HEK293 (cell line): ENCODE data around the gene PCDHB1.
A peak's percentile ranks its signal among the peaks of the same experiment; 100 is the strongest.

ENCODE experiments used
- CTCF ChIA-PET: fragments of 350-600 bp; formaldehyde crosslinking; extraction: SDS; loops from one replicate; lab custom pipeline; 2021; ENCODE audit warnings: antibody characterized with exemption; lab: Yijun Ruan, JAX
- POLR2A ChIA-PET: fragments of 300-600 bp; formaldehyde crosslinking; extraction: SDS; loops from one replicate; lab custom pipeline; 2020; ENCODE audit warnings: antibody characterized with exemption, inconsistent platforms; lab: Yijun Ruan, JAX
- H3K27ac ChIP-seq: fragments of 200-500 bp; sonication (Bioruptor generic); 2 replicates; pipeline ENCODE4 v1.5.1; 2014; ENCODE audit warnings: low read depth, low read length, control low read depth, inconsistent platforms; ENCODE audit errors: extremely low read depth
- H3K36me3 ChIP-seq, 2 experiments: fragments of 200-500 bp in 1 of 2; sonication (Bioruptor generic) in 1 of 2; 1 replicate in 1 of 2; 2 replicates in 1 of 2; pipeline ENCODE4 v1.5.1; 2014 to 2017; ENCODE audit warnings: inconsistent platforms in 2 of 2, low read length in 2 of 2; ENCODE audit not compliant: control insufficient read depth in 2 of 2, insufficient read depth in 1 of 2
- H3K4me1 ChIP-seq: fragments of 200-500 bp; sonication (Bioruptor generic); 2 replicates; pipeline ENCODE4 v1.5.1; 2014; ENCODE audit warnings: mild to moderate bottlenecking, low read length, inconsistent platforms; ENCODE audit not compliant: control insufficient read depth, insufficient read depth
- H3K4me3 ChIP-seq: 2 replicates; pipeline ENCODE4 v1.5.1; 2011; ENCODE audit warnings: low read depth, mild to moderate bottlenecking, control low read depth, low read length, moderate library complexity
- H3K9me3 ChIP-seq: fragments of 200-500 bp; sonication (Bioruptor generic); 2 replicates; pipeline ENCODE4 v1.5.1; 2014; ENCODE audit warnings: low read depth, low read length, inconsistent platforms; ENCODE audit not compliant: control insufficient read depth, insufficient read depth
- ZNF184 ChIP-seq: fragments of 450-650 bp; IDR thresholded peaks from 2 replicates; pipeline ENCODE4 v1.5.1; 2018; ENCODE audit warnings: missing biosample characterization, mild to moderate bottlenecking, missing genetic modification characterization
- ZNF202 ChIP-seq: fragments of 450-650 bp; formaldehyde crosslinking; IDR thresholded peaks from 2 replicates; pipeline ENCODE4 v1.5.1; 2016; ENCODE audit warnings: missing biosample characterization, missing genetic modification characterization, borderline replicate concordance
- ZNF211 ChIP-seq: fragments of 450-650 bp; formaldehyde crosslinking; IDR thresholded peaks from 2 replicates; pipeline ENCODE4 v1.5.1; 2016; ENCODE audit warnings: low read depth, missing biosample characterization, missing genetic modification characterization
- ZNF23 ChIP-seq: fragments of 450-650 bp; formaldehyde crosslinking; IDR thresholded peaks from 2 replicates; pipeline ENCODE4 v1.5.1; 2016; ENCODE audit warnings: missing biosample characterization, missing genetic modification characterization, borderline replicate concordance
- ZNF311 ChIP-seq: fragments of 450-650 bp; formaldehyde crosslinking; IDR thresholded peaks from 2 replicates; pipeline ENCODE4 v1.5.1; 2017; ENCODE audit warnings: missing biosample characterization, missing genetic modification characterization, borderline replicate concordance
- ZNF366 ChIP-seq: fragments of 450-650 bp; formaldehyde crosslinking; conservative IDR thresholded peaks from 2 replicates; pipeline ENCODE4 v1.5.1; 2016; ENCODE audit warnings: missing biosample characterization, missing genetic modification characterization
- ZNF514 ChIP-seq: fragments of 450-650 bp; formaldehyde crosslinking; IDR thresholded peaks from 2 replicates; pipeline ENCODE4 v1.5.1; 2016; ENCODE audit warnings: missing biosample characterization, missing genetic modification characterization
- ZNF530 ChIP-seq: fragments of 450-650 bp; formaldehyde crosslinking; IDR thresholded peaks from 2 replicates; pipeline ENCODE4 v1.5.1; 2016; ENCODE audit warnings: low read depth, missing biosample characterization, missing genetic modification characterization
- ZNF555 ChIP-seq: fragments of 450-650 bp; formaldehyde crosslinking; conservative IDR thresholded peaks from 2 replicates; pipeline ENCODE4 v1.5.1; 2017; ENCODE audit warnings: missing biosample characterization, mild to moderate bottlenecking, missing genetic modification characterization, inconsistent platforms
- ZNF596 ChIP-seq: fragments of 450-650 bp; IDR thresholded peaks from 2 replicates; pipeline ENCODE4 v1.5.0; 2018; ENCODE audit warnings: missing biosample characterization, mild to moderate bottlenecking, missing genetic modification characterization, moderate library complexity
- ZNF660 ChIP-seq: fragments of 450-650 bp; IDR thresholded peaks from 2 replicates; pipeline ENCODE4 v1.5.1; 2018; ENCODE audit warnings: missing biosample characterization, mild to moderate bottlenecking, missing genetic modification characterization
- ZNF707 ChIP-seq: fragments of 450-650 bp; formaldehyde crosslinking; IDR thresholded peaks from 2 replicates; pipeline ENCODE4 v1.5.1; 2016; ENCODE audit warnings: missing biosample characterization, missing genetic modification characterization
- ZSCAN23 ChIP-seq: fragments of 450-650 bp; formaldehyde crosslinking; IDR thresholded peaks from 2 replicates; pipeline ENCODE4 v1.5.1; 2016; ENCODE audit warnings: missing biosample characterization, missing genetic modification characterization
- ZXDB ChIP-seq: fragments of 450-650 bp; formaldehyde crosslinking; IDR thresholded peaks from 2 replicates; pipeline ENCODE4 v1.5.1; 2016; ENCODE audit warnings: missing biosample characterization, missing genetic modification characterization
- TF ChIP-seq, protein P1 (sequence below): fragments of 450-650 bp; formaldehyde crosslinking; IDR thresholded peaks from 2 replicates; pipeline ENCODE4 v1.5.1; 2016; ENCODE audit warnings: missing biosample characterization, missing genetic modification characterization
- TF ChIP-seq, protein P2 (sequence below): fragments of 450-650 bp; formaldehyde crosslinking; IDR thresholded peaks from 2 replicates; pipeline ENCODE4 v1.5.1; 2017; ENCODE audit warnings: missing biosample characterization, missing genetic modification characterization
- TF ChIP-seq, protein P3 (sequence below): fragments of 450-650 bp; formaldehyde crosslinking; IDR thresholded peaks from 2 replicates; pipeline ENCODE4 v1.5.1; 2016; ENCODE audit warnings: missing biosample characterization, missing genetic modification characterization
- TF ChIP-seq, protein P4 (sequence below): fragments of 450-650 bp; formaldehyde crosslinking; IDR thresholded peaks from 2 replicates; pipeline ENCODE4 v1.5.1; 2016; ENCODE audit warnings: missing biosample characterization, missing genetic modification characterization
- TF ChIP-seq, protein P5 (sequence below): fragments of 450-650 bp; formaldehyde crosslinking; IDR thresholded peaks from 2 replicates; pipeline ENCODE4 v1.5.1; 2016; ENCODE audit warnings: missing biosample characterization, missing genetic modification characterization
- TF ChIP-seq, protein P6 (sequence below): fragments of 450-650 bp; formaldehyde crosslinking; conservative IDR thresholded peaks from 2 replicates; pipeline ENCODE4 v1.5.1; 2016; ENCODE audit warnings: low read depth, missing biosample characterization, missing genetic modification characterization

PCDHB1 gene

DNA sequence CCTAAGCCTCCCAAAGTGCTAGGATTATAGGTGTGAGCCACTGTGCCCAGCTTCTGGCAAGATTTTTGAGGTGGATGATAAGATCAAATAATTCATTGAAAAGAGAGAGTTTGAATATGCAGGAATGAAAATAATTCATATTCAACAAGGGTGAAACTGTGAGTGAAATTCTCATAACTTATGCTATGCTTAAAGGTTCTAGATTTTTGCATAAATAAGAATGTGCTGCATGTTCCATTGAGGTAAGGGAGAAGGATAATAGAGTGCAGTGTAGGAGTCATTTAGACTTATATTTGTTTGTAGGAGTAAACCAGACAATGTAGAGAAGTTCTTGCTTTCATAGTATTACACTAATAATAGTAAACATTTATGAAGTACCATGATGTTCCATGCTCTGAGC is 31.1 kb downstream of the PCDHB1 start:
- TF ChIP-seq, protein P1, sequence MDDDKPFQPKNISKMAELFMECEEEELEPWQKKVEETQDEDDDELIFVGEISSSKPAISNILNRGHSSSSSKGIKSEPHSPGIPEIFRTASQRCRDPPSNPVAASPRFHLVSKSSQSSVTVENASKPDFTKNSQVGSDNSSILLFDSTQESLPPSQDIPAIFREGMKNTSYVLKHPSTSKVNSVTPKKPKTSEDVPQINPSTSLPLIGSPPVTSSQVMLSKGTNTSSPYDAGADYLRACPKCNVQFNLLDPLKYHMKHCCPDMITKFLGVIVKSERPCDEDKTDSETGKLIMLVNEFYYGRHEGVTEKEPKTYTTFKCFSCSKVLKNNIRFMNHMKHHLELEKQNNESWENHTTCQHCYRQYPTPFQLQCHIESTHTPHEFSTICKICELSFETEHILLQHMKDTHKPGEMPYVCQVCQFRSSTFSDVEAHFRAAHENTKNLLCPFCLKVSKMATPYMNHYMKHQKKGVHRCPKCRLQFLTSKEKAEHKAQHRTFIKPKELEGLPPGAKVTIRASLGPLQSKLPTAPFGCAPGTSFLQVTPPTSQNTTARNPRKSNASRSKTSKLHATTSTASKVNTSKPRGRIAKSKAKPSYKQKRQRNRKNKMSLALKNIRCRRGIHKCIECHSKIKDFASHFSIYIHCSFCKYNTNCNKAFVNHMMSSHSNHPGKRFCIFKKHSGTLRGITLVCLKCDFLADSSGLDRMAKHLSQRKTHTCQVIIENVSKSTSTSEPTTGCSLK (tag by site-specific recombination), result no peak
- TF ChIP-seq ZNF514 (tag by site-specific recombination), result no peak
- TF ChIP-seq ZSCAN23 (tag by site-specific recombination), result no peak
- TF ChIP-seq ZNF596 (tag by site-specific recombination), result no peak
- TF ChIP-seq, protein P2, sequence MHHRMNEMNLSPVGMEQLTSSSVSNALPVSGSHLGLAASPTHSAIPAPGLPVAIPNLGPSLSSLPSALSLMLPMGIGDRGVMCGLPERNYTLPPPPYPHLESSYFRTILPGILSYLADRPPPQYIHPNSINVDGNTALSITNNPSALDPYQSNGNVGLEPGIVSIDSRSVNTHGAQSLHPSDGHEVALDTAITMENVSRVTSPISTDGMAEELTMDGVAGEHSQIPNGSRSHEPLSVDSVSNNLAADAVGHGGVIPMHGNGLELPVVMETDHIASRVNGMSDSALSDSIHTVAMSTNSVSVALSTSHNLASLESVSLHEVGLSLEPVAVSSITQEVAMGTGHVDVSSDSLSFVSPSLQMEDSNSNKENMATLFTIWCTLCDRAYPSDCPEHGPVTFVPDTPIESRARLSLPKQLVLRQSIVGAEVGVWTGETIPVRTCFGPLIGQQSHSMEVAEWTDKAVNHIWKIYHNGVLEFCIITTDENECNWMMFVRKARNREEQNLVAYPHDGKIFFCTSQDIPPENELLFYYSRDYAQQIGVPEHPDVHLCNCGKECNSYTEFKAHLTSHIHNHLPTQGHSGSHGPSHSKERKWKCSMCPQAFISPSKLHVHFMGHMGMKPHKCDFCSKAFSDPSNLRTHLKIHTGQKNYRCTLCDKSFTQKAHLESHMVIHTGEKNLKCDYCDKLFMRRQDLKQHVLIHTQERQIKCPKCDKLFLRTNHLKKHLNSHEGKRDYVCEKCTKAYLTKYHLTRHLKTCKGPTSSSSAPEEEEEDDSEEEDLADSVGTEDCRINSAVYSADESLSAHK (tag by site-specific recombination), result no peak
- TF ChIP-seq ZNF660 (tag by site-specific recombination), result no peak
- no peak for TF ChIP-seq ZXDB (tag by site-specific recombination)
- no peak for TF ChIP-seq ZNF366 (tag by site-specific recombination)
- TF ChIP-seq, protein P3, sequence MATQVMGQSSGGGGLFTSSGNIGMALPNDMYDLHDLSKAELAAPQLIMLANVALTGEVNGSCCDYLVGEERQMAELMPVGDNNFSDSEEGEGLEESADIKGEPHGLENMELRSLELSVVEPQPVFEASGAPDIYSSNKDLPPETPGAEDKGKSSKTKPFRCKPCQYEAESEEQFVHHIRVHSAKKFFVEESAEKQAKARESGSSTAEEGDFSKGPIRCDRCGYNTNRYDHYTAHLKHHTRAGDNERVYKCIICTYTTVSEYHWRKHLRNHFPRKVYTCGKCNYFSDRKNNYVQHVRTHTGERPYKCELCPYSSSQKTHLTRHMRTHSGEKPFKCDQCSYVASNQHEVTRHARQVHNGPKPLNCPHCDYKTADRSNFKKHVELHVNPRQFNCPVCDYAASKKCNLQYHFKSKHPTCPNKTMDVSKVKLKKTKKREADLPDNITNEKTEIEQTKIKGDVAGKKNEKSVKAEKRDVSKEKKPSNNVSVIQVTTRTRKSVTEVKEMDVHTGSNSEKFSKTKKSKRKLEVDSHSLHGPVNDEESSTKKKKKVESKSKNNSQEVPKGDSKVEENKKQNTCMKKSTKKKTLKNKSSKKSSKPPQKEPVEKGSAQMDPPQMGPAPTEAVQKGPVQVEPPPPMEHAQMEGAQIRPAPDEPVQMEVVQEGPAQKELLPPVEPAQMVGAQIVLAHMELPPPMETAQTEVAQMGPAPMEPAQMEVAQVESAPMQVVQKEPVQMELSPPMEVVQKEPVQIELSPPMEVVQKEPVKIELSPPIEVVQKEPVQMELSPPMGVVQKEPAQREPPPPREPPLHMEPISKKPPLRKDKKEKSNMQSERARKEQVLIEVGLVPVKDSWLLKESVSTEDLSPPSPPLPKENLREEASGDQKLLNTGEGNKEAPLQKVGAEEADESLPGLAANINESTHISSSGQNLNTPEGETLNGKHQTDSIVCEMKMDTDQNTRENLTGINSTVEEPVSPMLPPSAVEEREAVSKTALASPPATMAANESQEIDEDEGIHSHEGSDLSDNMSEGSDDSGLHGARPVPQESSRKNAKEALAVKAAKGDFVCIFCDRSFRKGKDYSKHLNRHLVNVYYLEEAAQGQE (tag by site-specific recombination), result no peak
- no peak for TF ChIP-seq ZNF202
- TF ChIP-seq ZNF707, result no peak
- TF ChIP-seq ZNF211 (tag by site-specific recombination), result no peak
- TF ChIP-seq ZNF530 (tag by site-specific recombination), result no peak
- no peak for TF ChIP-seq ZNF555 (tag by site-specific recombination)
- no peak for TF ChIP-seq ZNF311 (tag by site-specific recombination)
- TF ChIP-seq ZNF23 (tag by site-specific recombination), result no peak
- Histone ChIP-seq H3K4me1 (no peaks in the 10 kb centered on the region), H3K9me3 (no peaks in the 10 kb centered on the region; the same call in 1 of the 2 replicates), H3K4me3 (no peak overlapping the region), H3K27ac (no peak overlapping the region), H3K36me3 (no peaks in the 10 kb centered on the region)
- ChIA-PET POLR2A (interaction anchor here (0.7 kb wide), 1 partner anchor 12 kb away, joined by 6 read pairs; the partner anchor contains the start of gene PCDHB2), CTCF (interaction anchor here (0.7 kb wide), 1 partner anchor 42 kb away, joined by 3 read pairs; no protein-coding TSS in a partner anchor)

DNA sequence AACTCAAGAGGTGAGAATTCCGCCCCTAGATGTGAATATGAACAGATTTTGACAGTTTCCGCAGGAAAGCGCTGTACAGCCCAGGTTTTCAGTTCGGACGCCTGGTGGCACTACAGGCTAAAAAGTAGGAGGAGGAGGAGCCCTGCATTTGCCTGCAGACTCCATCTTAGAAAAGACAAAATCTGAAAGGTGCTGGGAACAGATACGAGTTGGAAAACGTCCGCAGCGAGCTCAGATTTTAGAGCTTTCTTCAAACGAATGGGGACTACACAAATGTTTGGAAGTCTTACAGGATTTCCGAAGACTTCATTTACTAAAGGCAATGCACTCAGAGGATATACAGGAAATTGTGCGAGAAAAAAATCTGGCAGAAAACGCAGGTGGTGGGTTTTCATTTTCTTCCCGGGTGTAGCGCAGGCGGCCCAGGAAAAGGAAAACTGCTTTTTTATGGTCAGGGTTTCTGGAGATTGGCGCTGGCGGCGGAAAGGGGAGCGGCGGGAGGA is 33.4 kb downstream of the PCDHB1 start:
- H3K9me3 ChIP-seq, result no peaks in the 10 kb centered on the region; the same call in 1 of the 2 replicates
- no peaks in the 10 kb centered on the region for H3K4me1 ChIP-seq
- peak overlapping the region; percentile 40 for H3K4me3 ChIP-seq
- ChIA-PET POLR2A (interaction anchor here (0.9 kb wide), 1 partner anchor 10 kb away, joined by 3 read pairs; the partner anchor contains the start of gene PCDHB2), CTCF (interaction anchor here (0.6 to 1.7 kb wide), 11 partner anchors 8 to 479 kb away, joined by 3 to 13 read pairs (median 3); partner anchors contain the start of genes PCDHA8, PCDHB2, PCDHB7 and TAF7)
- H3K36me3 ChIP-seq, result no peaks in the 10 kb centered on the region
- no peak overlapping the region for H3K27ac ChIP-seq
- TF ChIP-seq ZNF660 (tag by site-specific recombination) (peak; percentile 88), ZNF184 (tag by site-specific recombination) (peak; percentile 44; the same call in 1 of the 2 replicates)
- TF ChIP-seq, protein P4, sequence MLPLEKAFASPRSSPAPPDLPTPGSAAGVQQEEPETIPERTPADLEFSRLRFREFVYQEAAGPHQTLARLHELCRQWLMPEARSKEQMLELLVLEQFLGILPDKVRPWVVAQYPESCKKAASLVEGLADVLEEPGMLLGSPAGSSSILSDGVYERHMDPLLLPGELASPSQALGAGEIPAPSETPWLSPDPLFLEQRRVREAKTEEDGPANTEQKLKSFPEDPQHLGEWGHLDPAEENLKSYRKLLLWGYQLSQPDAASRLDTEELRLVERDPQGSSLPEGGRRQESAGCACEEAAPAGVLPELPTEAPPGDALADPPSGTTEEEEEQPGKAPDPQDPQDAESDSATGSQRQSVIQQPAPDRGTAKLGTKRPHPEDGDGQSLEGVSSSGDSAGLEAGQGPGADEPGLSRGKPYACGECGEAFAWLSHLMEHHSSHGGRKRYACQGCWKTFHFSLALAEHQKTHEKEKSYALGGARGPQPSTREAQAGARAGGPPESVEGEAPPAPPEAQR (tag by site-specific recombination), result no peak
- TF ChIP-seq, protein P5, sequence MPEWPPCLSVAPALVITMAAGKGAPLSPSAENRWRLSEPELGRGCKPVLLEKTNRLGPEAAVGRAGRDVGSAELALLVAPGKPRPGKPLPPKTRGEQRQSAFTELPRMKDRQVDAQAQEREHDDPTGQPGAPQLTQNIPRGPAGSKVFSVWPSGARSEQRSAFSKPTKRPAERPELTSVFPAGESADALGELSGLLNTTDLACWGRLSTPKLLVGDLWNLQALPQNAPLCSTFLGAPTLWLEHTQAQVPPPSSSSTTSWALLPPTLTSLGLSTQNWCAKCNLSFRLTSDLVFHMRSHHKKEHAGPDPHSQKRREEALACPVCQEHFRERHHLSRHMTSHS, result no peak
- TF ChIP-seq, protein P6, sequence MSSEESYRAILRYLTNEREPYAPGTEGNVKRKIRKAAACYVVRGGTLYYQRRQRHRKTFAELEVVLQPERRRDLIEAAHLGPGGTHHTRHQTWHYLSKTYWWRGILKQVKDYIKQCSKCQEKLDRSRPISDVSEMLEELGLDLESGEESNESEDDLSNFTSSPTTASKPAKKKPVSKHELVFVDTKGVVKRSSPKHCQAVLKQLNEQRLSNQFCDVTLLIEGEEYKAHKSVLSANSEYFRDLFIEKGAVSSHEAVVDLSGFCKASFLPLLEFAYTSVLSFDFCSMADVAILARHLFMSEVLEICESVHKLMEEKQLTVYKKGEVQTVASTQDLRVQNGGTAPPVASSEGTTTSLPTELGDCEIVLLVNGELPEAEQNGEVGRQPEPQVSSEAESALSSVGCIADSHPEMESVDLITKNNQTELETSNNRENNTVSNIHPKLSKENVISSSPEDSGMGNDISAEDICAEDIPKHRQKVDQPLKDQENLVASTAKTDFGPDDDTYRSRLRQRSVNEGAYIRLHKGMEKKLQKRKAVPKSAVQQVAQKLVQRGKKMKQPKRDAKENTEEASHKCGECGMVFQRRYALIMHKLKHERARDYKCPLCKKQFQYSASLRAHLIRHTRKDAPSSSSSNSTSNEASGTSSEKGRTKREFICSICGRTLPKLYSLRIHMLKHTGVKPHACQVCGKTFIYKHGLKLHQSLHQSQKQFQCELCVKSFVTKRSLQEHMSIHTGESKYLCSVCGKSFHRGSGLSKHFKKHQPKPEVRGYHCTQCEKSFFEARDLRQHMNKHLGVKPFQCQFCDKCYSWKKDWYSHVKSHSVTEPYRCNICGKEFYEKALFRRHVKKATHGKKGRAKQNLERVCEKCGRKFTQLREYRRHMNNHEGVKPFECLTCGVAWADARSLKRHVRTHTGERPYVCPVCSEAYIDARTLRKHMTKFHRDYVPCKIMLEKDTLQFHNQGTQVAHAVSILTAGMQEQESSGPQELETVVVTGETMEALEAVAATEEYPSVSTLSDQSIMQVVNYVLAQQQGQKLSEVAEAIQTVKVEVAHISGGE, result peak; percentile 46
